AG09309 (cell line): ENCODE results near the gene SLC4A11.

ENCODE experiments used
- DNase-seq: peaks from one replicate; pipeline ENCODE4 v3.0.0-alpha.2; 2010; ENCODE audit warnings: low read depth
- H3K4me3 ChIP-seq: 2 replicates; pipeline ENCODE4 v1.5.1; 2011; ENCODE audit warnings: mild to moderate bottlenecking, low read depth, low read length, moderate library complexity; ENCODE audit not compliant: control insufficient read depth
- TF ChIP-seq, protein P1 (sequence below): IDR thresholded peaks from 2 replicates; pipeline ENCODE4 v1.5.1; 2011; ENCODE audit warnings: mild to moderate bottlenecking, low read depth, low read length, inconsistent platforms; ENCODE audit not compliant: insufficient read depth, control insufficient read depth; ENCODE audit errors: missing control alignments

SLC4A11 gene

GRCh38 chr20:3239026-3239866, at the start of gene SLC4A11:
Gene SLC4A11 (minus strand): TSS chr20:3239190. CDS start chr20:3239137, 53 bp downstream.
- TF ChIP-seq, protein P1, sequence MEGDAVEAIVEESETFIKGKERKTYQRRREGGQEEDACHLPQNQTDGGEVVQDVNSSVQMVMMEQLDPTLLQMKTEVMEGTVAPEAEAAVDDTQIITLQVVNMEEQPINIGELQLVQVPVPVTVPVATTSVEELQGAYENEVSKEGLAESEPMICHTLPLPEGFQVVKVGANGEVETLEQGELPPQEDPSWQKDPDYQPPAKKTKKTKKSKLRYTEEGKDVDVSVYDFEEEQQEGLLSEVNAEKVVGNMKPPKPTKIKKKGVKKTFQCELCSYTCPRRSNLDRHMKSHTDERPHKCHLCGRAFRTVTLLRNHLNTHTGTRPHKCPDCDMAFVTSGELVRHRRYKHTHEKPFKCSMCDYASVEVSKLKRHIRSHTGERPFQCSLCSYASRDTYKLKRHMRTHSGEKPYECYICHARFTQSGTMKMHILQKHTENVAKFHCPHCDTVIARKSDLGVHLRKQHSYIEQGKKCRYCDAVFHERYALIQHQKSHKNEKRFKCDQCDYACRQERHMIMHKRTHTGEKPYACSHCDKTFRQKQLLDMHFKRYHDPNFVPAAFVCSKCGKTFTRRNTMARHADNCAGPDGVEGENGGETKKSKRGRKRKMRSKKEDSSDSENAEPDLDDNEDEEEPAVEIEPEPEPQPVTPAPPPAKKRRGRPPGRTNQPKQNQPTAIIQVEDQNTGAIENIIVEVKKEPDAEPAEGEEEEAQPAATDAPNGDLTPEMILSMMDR = no peak
- H3K4me3 ChIP-seq = peak within 1 kb of the TSS; percentile 69
- no peak for DNase-seq

GRCh38 chr20:3283222-3283820, 44.3 kb upstream of the SLC4A11 start:
- TF ChIP-seq, protein P1 = no peak
- DNase-seq = no peak
- no peak overlapping the region for H3K4me3 ChIP-seq

GRCh38 chr20:3282271-3283221, 43.6 kb upstream of the SLC4A11 start:
- no peak overlapping the region for H3K4me3 ChIP-seq
- TF ChIP-seq, protein P1 = no peak
- no peak for DNase-seq

GRCh38 chr20:3281437-3281836, 42.4 kb upstream of the SLC4A11 start:
- no peak overlapping the region for H3K4me3 ChIP-seq
- no peak for DNase-seq
- TF ChIP-seq, protein P1 = no peak

GRCh38 chr20:3279761-3280160, 40.8 kb upstream of the SLC4A11 start:
- no peak overlapping the region for H3K4me3 ChIP-seq
- DNase-seq = no peak
- TF ChIP-seq, protein P1 = no peak
